GM12878 (cell line): ENCODE data around the gene MBOAT2.

Experiments used
- DPF2 ChIP-seq: fragments of 450-650 bp; IDR thresholded peaks from 2 replicates; pipeline ENCODE4 v1.6.1; 2017; ENCODE audit warnings: mild to moderate bottlenecking
- MXI1 ChIP-seq: fragments of 150-350 bp; IDR thresholded peaks from 2 replicates; pipeline ENCODE4 v1.6.1; 2011; ENCODE audit warnings: low read depth, mild to moderate bottlenecking, inconsistent platforms, low read length, improper control_type of control experiment
- NFIC ChIP-seq: IDR thresholded peaks from 2 replicates; pipeline ENCODE4 v1.6.1; 2012; ENCODE audit warnings: low read depth, mild to moderate bottlenecking, inconsistent platforms, low read length, moderate library complexity
- NFYA ChIP-seq: IDR thresholded peaks from 2 replicates; pipeline ENCODE4 v1.6.1; 2011; ENCODE audit warnings: low read depth, mild to moderate bottlenecking, low read length, improper control_type of control experiment, borderline replicate concordance
- NR2F1 ChIP-seq: fragments of 450-650 bp; conservative IDR thresholded peaks from 2 replicates; pipeline ENCODE4 v1.6.1; 2017; ENCODE audit warnings: mild to moderate bottlenecking
- YY1 ChIP-seq: IDR thresholded peaks from 2 replicates; pipeline ENCODE4 v1.6.1; 2011; ENCODE audit warnings: low read depth, mild to moderate bottlenecking, low read length
- TF ChIP-seq, protein P1 (sequence below), 3 experiments: IDR thresholded peaks in 2 of 3; conservative IDR thresholded peaks in 1 of 3; 2 replicates each; pipeline ENCODE4 v1.5.1; 2011; ENCODE audit warnings: low read depth in 3 of 3, low read length in 3 of 3, mild to moderate bottlenecking in 3 of 3, control low read depth in 2 of 3, moderate library complexity in 2 of 3, inconsistent platforms in 1 of 3, mixed read lengths in 1 of 3; ENCODE audit not compliant: control insufficient read depth in 2 of 3, insufficient read depth in 1 of 3; ENCODE audit errors: extremely low read depth in 1 of 3

DNA sequence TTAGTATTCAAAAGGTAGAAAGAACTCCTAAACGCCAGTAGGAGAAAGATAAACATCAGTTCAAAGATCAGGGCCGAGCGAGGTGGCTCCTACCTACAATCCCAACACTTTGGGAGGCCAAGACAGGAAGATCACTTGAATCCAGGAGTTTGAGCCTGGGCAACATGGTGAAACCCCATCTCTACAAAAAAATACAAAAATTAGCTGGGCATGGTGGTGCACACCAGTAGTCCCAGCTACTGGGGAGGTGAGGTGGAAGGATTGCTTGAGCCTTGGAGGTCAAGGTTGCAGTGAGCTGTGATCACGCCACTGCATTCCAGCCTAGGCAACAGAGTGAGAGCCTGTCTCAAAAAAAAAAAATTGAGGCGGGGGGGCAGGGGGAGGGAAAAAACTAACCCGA lies 40.6 kb downstream of the MBOAT2 start:
- TF ChIP-seq, protein P1, sequence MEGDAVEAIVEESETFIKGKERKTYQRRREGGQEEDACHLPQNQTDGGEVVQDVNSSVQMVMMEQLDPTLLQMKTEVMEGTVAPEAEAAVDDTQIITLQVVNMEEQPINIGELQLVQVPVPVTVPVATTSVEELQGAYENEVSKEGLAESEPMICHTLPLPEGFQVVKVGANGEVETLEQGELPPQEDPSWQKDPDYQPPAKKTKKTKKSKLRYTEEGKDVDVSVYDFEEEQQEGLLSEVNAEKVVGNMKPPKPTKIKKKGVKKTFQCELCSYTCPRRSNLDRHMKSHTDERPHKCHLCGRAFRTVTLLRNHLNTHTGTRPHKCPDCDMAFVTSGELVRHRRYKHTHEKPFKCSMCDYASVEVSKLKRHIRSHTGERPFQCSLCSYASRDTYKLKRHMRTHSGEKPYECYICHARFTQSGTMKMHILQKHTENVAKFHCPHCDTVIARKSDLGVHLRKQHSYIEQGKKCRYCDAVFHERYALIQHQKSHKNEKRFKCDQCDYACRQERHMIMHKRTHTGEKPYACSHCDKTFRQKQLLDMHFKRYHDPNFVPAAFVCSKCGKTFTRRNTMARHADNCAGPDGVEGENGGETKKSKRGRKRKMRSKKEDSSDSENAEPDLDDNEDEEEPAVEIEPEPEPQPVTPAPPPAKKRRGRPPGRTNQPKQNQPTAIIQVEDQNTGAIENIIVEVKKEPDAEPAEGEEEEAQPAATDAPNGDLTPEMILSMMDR (IDR thresholded peaks at IDR 0.05 in 2 of 3, conservative IDR thresholded peaks at IDR 0.05 in 1 of 3; ENCODE audit: control insufficient read depth in 2 of 3, extremely low read depth in 1 of 3, insufficient read depth in 1 of 3, low read depth in 3 of 3, low read length in 3 of 3), result no peak
- no peak for TF ChIP-seq NFYA
- no peak for TF ChIP-seq MXI1
- TF ChIP-seq NR2F1, result no peak
- no peak for TF ChIP-seq YY1
- no peak for TF ChIP-seq DPF2
- TF ChIP-seq NFIC, result no peak
